HG02870 (cell line): ENCODE data around the gene EVX2.

Experiments used
- ATAC-seq: cut with Tn5 transposase; IDR thresholded peaks from one replicate; pipeline ENCODE4 v1.9.1; 2021; ENCODE audit warnings: mild to moderate bottlenecking, moderate library complexity; ENCODE audit not compliant: unreplicated experiment

Gene EVX2

GRCh38 chr2:176084611-176085119 lies 903 bp upstream of the EVX2 start:
- no peak for ATAC-seq

- ATAC-seq, result no peak
Measured at GRCh38 chr2:176082824-176083751, 674 bp downstream of the EVX2 start.

GRCh38 chr2:176082525-176082823 lies 1.3 kb downstream of the EVX2 start:
- no peak for ATAC-seq

GRCh38 chr2:176081837-176082524 lies 1.8 kb downstream of the EVX2 start:
- no peak for ATAC-seq

GRCh38 chr2:176081376-176081836 lies 2.4 kb downstream of the EVX2 start:
- ATAC-seq, result no peak

- ATAC-seq, result no peak
Measured at GRCh38 chr2:176080540-176081375, 3.0 kb downstream of the EVX2 start.

- no peak for ATAC-seq
Measured at GRCh38 chr2:176079831-176080539, 3.8 kb downstream of the EVX2 start.

GRCh38 chr2:176079285-176079830 lies 4.4 kb downstream of the EVX2 start:
- ATAC-seq, result no peak

GRCh38 chr2:176078541-176079284 lies 5.0 kb downstream of the EVX2 start:
- no peak for ATAC-seq

GRCh38 chr2:176076796-176077195 lies 7.0 kb downstream of the EVX2 start:
- no peak for ATAC-seq

- no peak for ATAC-seq
Measured at GRCh38 chr2:176076063-176076462, 7.7 kb downstream of the EVX2 start.

- ATAC-seq, result no peak
Measured at GRCh38 chr2:176075481-176075880, 8.3 kb downstream of the EVX2 start.

GRCh38 chr2:176074919-176075425 lies 8.8 kb downstream of the EVX2 start:
- ATAC-seq, result no peak

- no peak for ATAC-seq
Measured at GRCh38 chr2:176072951-176073904, 10.5 kb downstream of the EVX2 start.

- ATAC-seq, result no peak
Measured at GRCh38 chr2:176072292-176072669, 11.5 kb downstream of the EVX2 start.

GRCh38 chr2:176071330-176072291 lies 12.2 kb downstream of the EVX2 start:
- no peak for ATAC-seq

GRCh38 chr2:176068419-176068832 lies 15.3 kb downstream of the EVX2 start:
- no peak for ATAC-seq
